WTC11 (cell line): Measurements from ENCODE around the gene IRAK4. TPM values are rescaled to one million over a fixed set of nuclear protein-coding genes. Genes with fewer than 3 reads are reported as not detected.

ENCODE experiments used
- ATAC-seq: fragments of 200-7000 bp; cut with Tn5 transposase; 2 replicates; pipeline ENCODE4 v1.10.0; 2021; ENCODE audit warnings: mild to moderate bottlenecking, moderate library complexity
- CTCF ChIA-PET: fragments of 300-600 bp; sonication (Branson Sonifier 250); formaldehyde crosslinking; loops from one replicate; lab custom pipeline; 2021; ENCODE audit warnings: antibody characterized with exemption; lab: Charles Lee
- POLR2A ChIA-PET: fragments of 350-600 bp; sonication (Branson Sonifier 250); formaldehyde crosslinking; loops from one replicate; lab custom pipeline; 2021; ENCODE audit warnings: antibody characterized with exemption; lab: Charles Lee
- DNase-seq: peaks from one replicate; pipeline ENCODE4 v3.0.0; 2021; ENCODE audit warnings: low spot score
- H3K27ac Mint-ChIP-seq: 2 replicates; pipeline ENCODE4 v1.8.0; 2021; ENCODE audit warnings: mixed read lengths
- H3K27me3 Mint-ChIP-seq: 2 replicates; pipeline ENCODE4 v1.8.0; 2021; ENCODE audit warnings: low read depth, mild to moderate bottlenecking, moderate library complexity, mixed read lengths
- H3K36me3 Mint-ChIP-seq: 2 replicates; pipeline ENCODE4 v1.8.0; 2021; ENCODE audit warnings: mixed read lengths
- H3K4me1 Mint-ChIP-seq: 2 replicates; pipeline ENCODE4 v1.8.0; 2022; ENCODE audit warnings: mixed read lengths
- H3K4me3 Mint-ChIP-seq: 2 replicates; pipeline ENCODE4 v1.8.0; 2021; ENCODE audit warnings: mild to moderate bottlenecking, moderate library complexity, mixed read lengths
- H3K9me3 Mint-ChIP-seq: 2 replicates; pipeline ENCODE4 v1.8.0; 2021; ENCODE audit warnings: mixed read lengths
- CREM ChIP-seq: sonication (generic); formaldehyde crosslinking; IDR thresholded peaks from 2 replicates; pipeline ENCODE4 v1.8.1; 2022; ENCODE audit warnings: mild to moderate bottlenecking, missing genetic modification reagents, moderate library complexity
- FOXK1 ChIP-seq: sonication (generic); formaldehyde crosslinking; IDR thresholded peaks from 2 replicates; pipeline ENCODE4 v1.8.0; 2022; ENCODE audit warnings: mild to moderate bottlenecking, moderate library complexity, missing genetic modification reagents
- FOXP1 ChIP-seq: sonication (generic); formaldehyde crosslinking; IDR thresholded peaks from 2 replicates; pipeline ENCODE4 v1.8.0; 2022; ENCODE audit warnings: missing genetic modification reagents, mild to moderate bottlenecking, moderate library complexity, borderline replicate concordance
- GTF2I ChIP-seq: fragments of 250-450 bp; sonication (Bioruptor Pico); conservative IDR thresholded peaks from 2 replicates; pipeline ENCODE4 v1.4.0; 2021; ENCODE audit warnings: mild to moderate bottlenecking
- KAT7 ChIP-seq: sonication (generic); formaldehyde crosslinking; IDR thresholded peaks from 2 replicates; pipeline ENCODE4 v1.8.1; 2023; ENCODE audit warnings: missing genetic modification reagents, mild to moderate bottlenecking, borderline replicate concordance
- MXD4 ChIP-seq: fragments of 250-450 bp; sonication (Bioruptor Pico); IDR thresholded peaks from 2 replicates; pipeline ENCODE4 v1.8.0; 2021; ENCODE audit warnings: mild to moderate bottlenecking, moderate library complexity, borderline replicate concordance
- NFYB ChIP-seq: sonication (generic); formaldehyde crosslinking; conservative IDR thresholded peaks from 2 replicates; pipeline ENCODE4 v1.8.0; 2022; ENCODE audit warnings: low read depth, missing genetic modification reagents
- NR2C2 ChIP-seq: sonication (generic); formaldehyde crosslinking; IDR thresholded peaks from 2 replicates; pipeline ENCODE4 v1.8.0; 2022; ENCODE audit warnings: mild to moderate bottlenecking, missing genetic modification reagents
- SMAD3 ChIP-seq: sonication (generic); formaldehyde crosslinking; IDR thresholded peaks from 2 replicates; pipeline ENCODE4 v1.8.0; 2022; ENCODE audit warnings: missing genetic modification reagents, mild to moderate bottlenecking, borderline replicate concordance
- TEAD4 ChIP-seq: sonication (generic); formaldehyde crosslinking; IDR thresholded peaks from 2 replicates; pipeline ENCODE4 v1.8.0; 2022; ENCODE audit warnings: mild to moderate bottlenecking, missing genetic modification reagents
- ZBTB21 ChIP-seq: sonication (generic); formaldehyde crosslinking; IDR thresholded peaks from 2 replicates; pipeline ENCODE4 v1.8.1; 2023; ENCODE audit warnings: mild to moderate bottlenecking, missing genetic modification reagents, borderline replicate concordance
- ZNF232 ChIP-seq: sonication (generic); formaldehyde crosslinking; IDR thresholded peaks from 2 replicates; pipeline ENCODE4 v1.8.0; 2022; ENCODE audit warnings: mild to moderate bottlenecking, missing genetic modification reagents
- total RNA-seq: library from RNA; stranded (reverse); gene quantifications from 3 replicates; pipeline ENCODE4 v1.2.3, GENCODE V29; 2021
- TF ChIP-seq, protein P1 (sequence below): sonication (generic); formaldehyde crosslinking; IDR thresholded peaks from 2 replicates; pipeline ENCODE4 v1.8.1; 2022; ENCODE audit warnings: mild to moderate bottlenecking, missing genetic modification reagents, moderate library complexity, borderline replicate concordance
- TF ChIP-seq, protein P2 (sequence below): sonication (generic); formaldehyde crosslinking; IDR thresholded peaks from 2 replicates; pipeline ENCODE4 v1.8.1; 2023; ENCODE audit warnings: mild to moderate bottlenecking, moderate library complexity, missing genetic modification reagents
- TF ChIP-seq, protein P3 (sequence below): sonication (generic); formaldehyde crosslinking; IDR thresholded peaks from 2 replicates; pipeline ENCODE4 v1.8.1; 2023; ENCODE audit warnings: mild to moderate bottlenecking, missing genetic modification reagents
- TF ChIP-seq, protein P4 (sequence below): sonication (generic); formaldehyde crosslinking; IDR thresholded peaks from 2 replicates; pipeline ENCODE4 v1.8.1; 2022; ENCODE audit warnings: mild to moderate bottlenecking, moderate library complexity, missing genetic modification reagents
- TF ChIP-seq, protein P5 (sequence below): sonication (generic); formaldehyde crosslinking; IDR thresholded peaks from 2 replicates; pipeline ENCODE4 v1.8.0; 2022; ENCODE audit warnings: mild to moderate bottlenecking, missing genetic modification reagents
- TF ChIP-seq, protein P6 (sequence below): sonication (generic); formaldehyde crosslinking; IDR thresholded peaks from 2 replicates; pipeline ENCODE4 v1.8.0; 2022; ENCODE audit warnings: mild to moderate bottlenecking, missing genetic modification reagents
- TF ChIP-seq, protein P7 (sequence below): sonication (generic); formaldehyde crosslinking; IDR thresholded peaks from 2 replicates; pipeline ENCODE4 v1.8.1; 2022; ENCODE audit warnings: low read depth, mild to moderate bottlenecking, moderate library complexity, missing genetic modification reagents, borderline replicate concordance

IRAK4 gene
- total RNA-seq, 1 experiment from 2014 or later, result 6.5 TPM

DNA sequence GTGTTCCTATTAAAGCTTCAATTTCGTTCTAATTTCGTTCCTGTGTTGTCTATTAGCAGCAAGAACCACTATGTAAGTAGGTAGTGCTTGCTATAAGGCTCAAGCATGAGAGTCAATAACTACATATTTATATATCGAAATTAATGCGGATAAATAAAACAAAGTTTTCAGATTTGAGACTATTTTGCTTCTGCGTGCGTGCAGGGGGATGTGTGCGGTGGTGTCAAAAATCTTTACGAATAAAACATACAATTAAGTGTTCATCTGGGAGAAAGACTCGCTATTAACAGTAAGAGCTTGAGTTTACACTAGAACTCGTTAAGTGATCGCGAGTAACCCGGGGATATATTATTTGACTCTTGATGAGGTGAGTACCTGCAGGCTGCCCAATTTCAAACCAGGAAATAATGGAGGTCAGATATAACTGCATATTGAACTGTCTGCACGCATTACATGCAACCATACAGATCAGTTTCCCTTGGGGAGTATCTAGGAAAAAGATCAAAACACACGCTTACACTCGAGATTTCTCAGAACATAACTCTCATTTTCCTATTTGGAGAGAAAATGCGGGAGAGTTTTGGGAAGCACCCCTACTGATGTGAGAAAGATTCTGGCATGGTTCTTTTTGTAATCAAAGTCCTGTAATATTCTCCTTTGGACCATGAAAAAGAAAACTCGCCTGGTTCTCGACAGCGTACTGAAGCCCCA, 46.6 kb downstream of the IRAK4 start:
- H3K27me3 Mint-ChIP-seq, result no peaks in the 10 kb centered on the region; the same call in 1 of the 2 replicates
- peak overlapping the region; percentile 83 for H3K27ac Mint-ChIP-seq
- H3K9me3 Mint-ChIP-seq, result no peaks in the 10 kb centered on the region
- DNase-seq (no peak), ATAC-seq (no peak)
- peaks cover 12% of the 10 kb centered on the region for H3K4me1 Mint-ChIP-seq
- peak overlapping the region; percentile 99 for H3K4me3 Mint-ChIP-seq
- peaks cover 19% of the 10 kb centered on the region for H3K36me3 Mint-ChIP-seq
- TF ChIP-seq MXD4 (no peak), KAT7 (CRISPR knock-in tag) (0 out of 2 replicates have a peak, but pooled peaks have one; percentile 23), TEAD4 (CRISPR knock-in tag) (no peak)
- TF ChIP-seq, protein P1, sequence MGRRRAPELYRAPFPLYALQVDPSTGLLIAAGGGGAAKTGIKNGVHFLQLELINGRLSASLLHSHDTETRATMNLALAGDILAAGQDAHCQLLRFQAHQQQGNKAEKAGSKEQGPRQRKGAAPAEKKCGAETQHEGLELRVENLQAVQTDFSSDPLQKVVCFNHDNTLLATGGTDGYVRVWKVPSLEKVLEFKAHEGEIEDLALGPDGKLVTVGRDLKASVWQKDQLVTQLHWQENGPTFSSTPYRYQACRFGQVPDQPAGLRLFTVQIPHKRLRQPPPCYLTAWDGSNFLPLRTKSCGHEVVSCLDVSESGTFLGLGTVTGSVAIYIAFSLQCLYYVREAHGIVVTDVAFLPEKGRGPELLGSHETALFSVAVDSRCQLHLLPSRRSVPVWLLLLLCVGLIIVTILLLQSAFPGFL, result no peak
- ChIA-PET POLR2A (interaction anchor here (1.0 to 1.4 kb wide), 4 partner anchors 31 to 70 kb away, joined by 3 to 9 read pairs (median 4); partner anchors contain the start of genes IRAK4, PUS7L and TMEM117), CTCF (interaction anchor here (1.0 to 2.9 kb wide), 8 partner anchors 9 to 970 kb away, joined by 3 to 28 read pairs (median 4); partner anchors contain the start of genes IRAK4 and PUS7L)

DNA sequence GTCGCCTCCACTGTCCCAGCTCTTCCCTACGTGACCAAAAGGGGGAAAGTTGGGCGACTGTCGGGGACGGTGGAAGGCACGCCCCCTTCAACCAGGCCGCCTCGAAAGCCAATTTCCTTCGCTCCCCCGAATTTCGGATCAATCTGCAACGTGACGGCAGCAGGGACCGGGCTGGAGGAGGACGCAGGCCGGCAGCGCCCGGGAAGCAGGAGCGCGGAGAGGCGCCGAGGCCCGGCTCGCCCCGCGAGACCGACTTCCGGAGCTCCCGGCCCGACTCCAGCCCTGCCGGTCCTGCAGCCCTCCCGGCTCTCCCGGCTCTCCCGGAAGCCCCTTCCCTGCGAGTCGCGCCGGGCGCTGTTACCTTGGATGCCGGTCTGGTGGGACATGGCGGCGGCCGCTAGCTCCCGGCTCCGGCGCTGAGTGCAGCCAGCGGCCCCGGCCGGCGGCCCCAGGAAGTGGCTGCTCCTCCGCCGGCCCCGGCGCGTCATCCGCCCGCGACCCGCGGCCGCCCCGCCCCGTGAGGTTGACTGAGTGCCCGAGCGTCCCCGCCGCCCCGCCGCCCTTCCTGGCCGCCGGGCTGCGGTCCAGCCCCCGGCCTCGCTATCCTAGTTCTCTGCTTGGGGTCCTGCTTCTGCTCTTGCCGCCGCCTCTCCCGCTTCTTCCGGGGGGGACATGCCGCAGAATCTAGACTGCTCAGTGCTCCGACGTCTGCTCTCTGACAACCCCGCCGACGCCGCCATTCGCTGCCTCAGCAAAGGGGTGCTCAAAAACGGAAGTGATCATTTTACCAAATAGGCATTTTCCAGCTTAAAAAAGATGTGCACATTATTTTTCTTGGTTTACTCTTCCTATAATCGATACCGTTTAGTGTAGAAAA, 47.3 kb downstream of the IRAK4 start, which contains the start of gene TWF1:
TSS of gene TWF1 (minus strand) at position 458 of the 877 bp plus-strand sequence. CDS start at position 386, 72 bp downstream.
- CTCF ChIA-PET, result interaction anchor here (0.6 to 2.9 kb wide), 12 partner anchors 8 to 969 kb away, joined by 3 to 28 read pairs (median 4); partner anchors contain the start of genes IRAK4 and PUS7L
- peak; percentile 91 for ATAC-seq
- H3K36me3 Mint-ChIP-seq, result peaks cover 11% of the 10 kb centered on the region
- H3K4me3 Mint-ChIP-seq, result peak within 1 kb of the TSS; percentile 99
- peak within 1 kb of the TSS; percentile 100 for H3K27ac Mint-ChIP-seq
- peak; percentile 89 for DNase-seq
- no peaks in the 10 kb centered on the region for H3K9me3 Mint-ChIP-seq
- H3K4me1 Mint-ChIP-seq, result peaks cover 12% of the 10 kb centered on the region
- H3K27me3 Mint-ChIP-seq, result no peaks in the 10 kb centered on the region; the same call in 1 of the 2 replicates
- POLR2A ChIA-PET, result interaction anchor here (1.0 to 1.5 kb wide), 5 partner anchors 14 to 69 kb away, joined by 3 to 9 read pairs (median 3); partner anchors contain the start of genes IRAK4, PUS7L and TMEM117
- TF ChIP-seq, protein P2, sequence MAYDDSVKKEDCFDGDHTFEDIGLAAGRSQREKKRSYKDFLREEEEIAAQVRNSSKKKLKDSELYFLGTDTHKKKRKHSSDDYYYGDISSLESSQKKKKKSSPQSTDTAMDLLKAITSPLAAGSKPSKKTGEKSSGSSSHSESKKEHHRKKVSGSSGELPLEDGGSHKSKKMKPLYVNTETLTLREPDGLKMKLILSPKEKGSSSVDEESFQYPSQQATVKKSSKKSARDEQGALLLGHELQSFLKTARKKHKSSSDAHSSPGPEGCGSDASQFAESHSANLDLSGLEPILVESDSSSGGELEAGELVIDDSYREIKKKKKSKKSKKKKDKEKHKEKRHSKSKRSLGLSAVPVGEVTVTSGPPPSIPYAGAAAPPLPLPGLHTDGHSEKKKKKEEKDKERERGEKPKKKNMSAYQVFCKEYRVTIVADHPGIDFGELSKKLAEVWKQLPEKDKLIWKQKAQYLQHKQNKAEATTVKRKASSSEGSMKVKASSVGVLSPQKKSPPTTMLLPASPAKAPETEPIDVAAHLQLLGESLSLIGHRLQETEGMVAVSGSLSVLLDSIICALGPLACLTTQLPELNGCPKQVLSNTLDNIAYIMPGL, result peak; percentile 95
- TF ChIP-seq, protein P3, sequence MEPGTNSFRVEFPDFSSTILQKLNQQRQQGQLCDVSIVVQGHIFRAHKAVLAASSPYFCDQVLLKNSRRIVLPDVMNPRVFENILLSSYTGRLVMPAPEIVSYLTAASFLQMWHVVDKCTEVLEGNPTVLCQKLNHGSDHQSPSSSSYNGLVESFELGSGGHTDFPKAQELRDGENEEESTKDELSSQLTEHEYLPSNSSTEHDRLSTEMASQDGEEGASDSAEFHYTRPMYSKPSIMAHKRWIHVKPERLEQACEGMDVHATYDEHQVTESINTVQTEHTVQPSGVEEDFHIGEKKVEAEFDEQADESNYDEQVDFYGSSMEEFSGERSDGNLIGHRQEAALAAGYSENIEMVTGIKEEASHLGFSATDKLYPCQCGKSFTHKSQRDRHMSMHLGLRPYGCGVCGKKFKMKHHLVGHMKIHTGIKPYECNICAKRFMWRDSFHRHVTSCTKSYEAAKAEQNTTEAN, result peak; percentile 56; the same call in 1 of the 2 replicates
- TF ChIP-seq, protein P4, sequence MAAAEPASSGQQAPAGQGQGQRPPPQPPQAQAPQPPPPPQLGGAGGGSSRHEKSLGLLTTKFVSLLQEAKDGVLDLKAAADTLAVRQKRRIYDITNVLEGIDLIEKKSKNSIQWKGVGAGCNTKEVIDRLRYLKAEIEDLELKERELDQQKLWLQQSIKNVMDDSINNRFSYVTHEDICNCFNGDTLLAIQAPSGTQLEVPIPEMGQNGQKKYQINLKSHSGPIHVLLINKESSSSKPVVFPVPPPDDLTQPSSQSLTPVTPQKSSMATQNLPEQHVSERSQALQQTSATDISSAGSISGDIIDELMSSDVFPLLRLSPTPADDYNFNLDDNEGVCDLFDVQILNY (CRISPR knock-in tag), result peak; percentile 51; the same call in 1 of the 2 replicates
- peak; percentile 68 for TF ChIP-seq FOXK1 (CRISPR knock-in tag)
- TF ChIP-seq ZBTB21 (CRISPR knock-in tag), result no peak
- TF ChIP-seq FOXP1, result peak; percentile 91
- TF ChIP-seq NFYB (CRISPR knock-in tag), result 0 out of 2 replicates have a peak, but pooled peaks have one; percentile 11
- TF ChIP-seq CREM (CRISPR knock-in tag), result peak; percentile 95
- TF ChIP-seq, protein P5, sequence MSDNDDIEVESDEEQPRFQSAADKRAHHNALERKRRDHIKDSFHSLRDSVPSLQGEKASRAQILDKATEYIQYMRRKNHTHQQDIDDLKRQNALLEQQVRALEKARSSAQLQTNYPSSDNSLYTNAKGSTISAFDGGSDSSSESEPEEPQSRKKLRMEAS, result peak; percentile 27; the same call in 1 of the 2 replicates
- no peak for TF ChIP-seq GTF2I (CRISPR knock-in tag)
- TF ChIP-seq, protein P6, sequence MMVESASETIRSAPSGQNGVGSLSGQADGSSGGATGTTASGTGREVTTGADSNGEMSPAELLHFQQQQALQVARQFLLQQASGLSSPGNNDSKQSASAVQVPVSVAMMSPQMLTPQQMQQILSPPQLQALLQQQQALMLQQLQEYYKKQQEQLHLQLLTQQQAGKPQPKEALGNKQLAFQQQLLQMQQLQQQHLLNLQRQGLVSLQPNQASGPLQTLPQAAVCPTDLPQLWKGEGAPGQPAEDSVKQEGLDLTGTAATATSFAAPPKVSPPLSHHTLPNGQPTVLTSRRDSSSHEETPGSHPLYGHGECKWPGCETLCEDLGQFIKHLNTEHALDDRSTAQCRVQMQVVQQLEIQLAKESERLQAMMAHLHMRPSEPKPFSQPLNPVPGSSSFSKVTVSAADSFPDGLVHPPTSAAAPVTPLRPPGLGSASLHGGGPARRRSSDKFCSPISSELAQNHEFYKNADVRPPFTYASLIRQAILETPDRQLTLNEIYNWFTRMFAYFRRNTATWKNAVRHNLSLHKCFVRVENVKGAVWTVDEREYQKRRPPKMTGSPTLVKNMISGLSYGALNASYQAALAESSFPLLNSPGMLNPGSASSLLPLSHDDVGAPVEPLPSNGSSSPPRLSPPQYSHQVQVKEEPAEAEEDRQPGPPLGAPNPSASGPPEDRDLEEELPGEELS (CRISPR knock-in tag), result peak; percentile 70
- TF ChIP-seq, protein P7, sequence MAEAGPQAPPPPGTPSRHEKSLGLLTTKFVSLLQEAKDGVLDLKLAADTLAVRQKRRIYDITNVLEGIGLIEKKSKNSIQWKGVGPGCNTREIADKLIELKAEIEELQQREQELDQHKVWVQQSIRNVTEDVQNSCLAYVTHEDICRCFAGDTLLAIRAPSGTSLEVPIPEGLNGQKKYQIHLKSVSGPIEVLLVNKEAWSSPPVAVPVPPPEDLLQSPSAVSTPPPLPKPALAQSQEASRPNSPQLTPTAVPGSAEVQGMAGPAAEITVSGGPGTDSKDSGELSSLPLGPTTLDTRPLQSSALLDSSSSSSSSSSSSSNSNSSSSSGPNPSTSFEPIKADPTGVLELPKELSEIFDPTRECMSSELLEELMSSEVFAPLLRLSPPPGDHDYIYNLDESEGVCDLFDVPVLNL, result 0 out of 2 replicates have a peak, but pooled peaks have one; percentile 19
- TF ChIP-seq ZNF232 (CRISPR knock-in tag), result peak; percentile 64; the same call in 1 of the 2 replicates
- TF ChIP-seq SMAD3 (CRISPR knock-in tag), result no peak
- TF ChIP-seq NR2C2, result no peak
